OCI-LY3 (cell line): ENCODE results near the gene CASZ1.

Experiments
- CTCF ChIP-seq: fragments of 200-600, 300-600 bp; sonication (generic); IDR thresholded peaks from 2 replicates; pipeline ENCODE4 v1.5.1; 2014; ENCODE audit warnings: antibody characterized with exemption, low read length, low read depth
- EZH2phosphoT487 ChIP-seq: fragments of 200-600 bp; shearing (Covaris generic); IDR thresholded peaks from 2 replicates; pipeline ENCODE4 v1.6.1; 2018; ENCODE audit warnings: antibody characterized with exemption, mixed run types, low read depth

GRCh38 chr1:10753299-10753698 lies 43.1 kb downstream of the CASZ1 start:
- no peak for TF ChIP-seq CTCF
- TF ChIP-seq EZH2phosphoT487, result no peak
